HepG2 (cell line): Measurements from ENCODE around the gene TMIGD3. TPM values are rescaled to one million over a fixed set of nuclear protein-coding genes. Genes with fewer than 3 reads are reported as not detected.
A peak's percentile ranks its signal among the peaks of the same experiment; 100 is the strongest.

Experiments used
- ARNT ChIP-seq: fragments of 450-650 bp; IDR thresholded peaks from 2 replicates; pipeline ENCODE4 v1.6.1; 2017
- CENPT ChIP-seq: sonication (generic); formaldehyde crosslinking; IDR thresholded peaks from 2 replicates; pipeline ENCODE4 v1.8.0; 2022; ENCODE audit warnings: low read depth, mild to moderate bottlenecking, moderate library complexity, missing genetic modification reagents
- HNRNPH1 ChIP-seq: fragments of 200-400 bp; formaldehyde crosslinking; optimal IDR thresholded peaks from 2 replicates; pipeline ENCODE3; 2017; ENCODE audit warnings: mild to moderate bottlenecking, low read depth, low read length
- KDM3A ChIP-seq: IDR thresholded peaks from 2 replicates; pipeline ENCODE4 v1.6.1; 2018; ENCODE audit warnings: low read depth, missing compliant biosample characterization
- LRRFIP1 ChIP-seq: sonication (generic); formaldehyde crosslinking; conservative IDR thresholded peaks from 2 replicates; pipeline ENCODE4 v1.4.0; 2020; ENCODE audit warnings: missing genetic modification reagents
- MTF2 ChIP-seq: sonication (generic); formaldehyde crosslinking; IDR thresholded peaks from 2 replicates; pipeline ENCODE4 v1.5.0; 2020; ENCODE audit warnings: missing genetic modification reagents, borderline replicate concordance
- NR1H2 ChIP-seq: sonication (generic); formaldehyde crosslinking; IDR thresholded peaks from 2 replicates; pipeline ENCODE4 v1.8.1; 2022; ENCODE audit warnings: low read depth, missing genetic modification reagents, borderline replicate concordance
- NR2C2 ChIP-seq: sonication (generic); formaldehyde crosslinking; IDR thresholded peaks from 2 replicates; pipeline ENCODE4 v1.4.0; 2020; ENCODE audit warnings: missing genetic modification reagents, mild to moderate bottlenecking, moderate library complexity, borderline replicate concordance
- POGZ ChIP-seq: sonication (generic); formaldehyde crosslinking; IDR thresholded peaks from 2 replicates; pipeline ENCODE4 v1.4.0; 2020; ENCODE audit warnings: mild to moderate bottlenecking, missing genetic modification reagents
- REL ChIP-seq: sonication (generic); formaldehyde crosslinking; conservative IDR thresholded peaks from 2 replicates; pipeline ENCODE4 v1.8.0; 2022; ENCODE audit warnings: mild to moderate bottlenecking, missing genetic modification reagents, moderate library complexity
- SIX1 ChIP-seq: sonication (generic); formaldehyde crosslinking; IDR thresholded peaks from 2 replicates; pipeline ENCODE4 v1.4.0; 2020; ENCODE audit warnings: missing genetic modification reagents, borderline replicate concordance
- ZFAT ChIP-seq: sonication (generic); formaldehyde crosslinking; conservative IDR thresholded peaks from 2 replicates; pipeline ENCODE4 v1.8.1; 2023; ENCODE audit warnings: missing genetic modification reagents, inconsistent platforms
- ZNF207 ChIP-seq: fragments of 450-650 bp; IDR thresholded peaks from 2 replicates; pipeline ENCODE4 v1.6.1; 2016; ENCODE audit warnings: antibody characterized with exemption, borderline replicate concordance
- ZNF235 ChIP-seq: sonication (generic); formaldehyde crosslinking; IDR thresholded peaks from 2 replicates; pipeline ENCODE4 v1.8.1; 2023; ENCODE audit warnings: mild to moderate bottlenecking, missing genetic modification reagents, borderline replicate concordance
- ZNF382 ChIP-seq: sonication (generic); formaldehyde crosslinking; IDR thresholded peaks from 2 replicates; pipeline ENCODE4 v1.5.0; 2020; ENCODE audit warnings: missing genetic modification reagents, mild to moderate bottlenecking, borderline replicate concordance
- ZNF383 ChIP-seq: sonication (generic); formaldehyde crosslinking; IDR thresholded peaks from 2 replicates; pipeline ENCODE4 v1.4.0; 2020; ENCODE audit warnings: missing genetic modification reagents, mild to moderate bottlenecking, borderline replicate concordance
- ZNF44 ChIP-seq: sonication (generic); formaldehyde crosslinking; IDR thresholded peaks from 2 replicates; pipeline ENCODE4 v1.5.1; 2020; ENCODE audit warnings: mild to moderate bottlenecking, missing genetic modification reagents
- ZNF564 ChIP-seq: sonication (generic); formaldehyde crosslinking; IDR thresholded peaks from 2 replicates; pipeline ENCODE4 v1.8.1; 2023; ENCODE audit warnings: mild to moderate bottlenecking, missing genetic modification reagents
- ZNF616 ChIP-seq: sonication (generic); formaldehyde crosslinking; IDR thresholded peaks from 2 replicates; pipeline ENCODE4 v1.5.0; 2020; ENCODE audit warnings: low read depth, mild to moderate bottlenecking, missing genetic modification reagents
- ZNF768 ChIP-seq: sonication (generic); formaldehyde crosslinking; IDR thresholded peaks from 2 replicates; pipeline ENCODE4 v1.4.0; 2020; ENCODE audit warnings: missing genetic modification reagents
- polyA plus RNA-seq, 8 experiments: library from polyadenylated mRNA; depleted of rRNA in 3 of 8; stranded (reverse) in 7 of 8; unstranded in 1 of 8; fragments of >200 nt; fragmentation: Illumina TruSeq in 4 of 8; extraction: Trizol in 4 of 8; gene quantifications; 2 replicates each; pipeline versions ENCODE4 v1.2.1 to v1.2.3, GENCODE V29; 2011 to 2016; ENCODE audit warnings: low read depth in 4 of 8, missing spikeins in 1 of 8, mixed read lengths in 1 of 8; ENCODE audit not compliant: insufficient read depth in 1 of 8
- total RNA-seq, 5 experiments: library from RNA; depleted of rRNA; stranded (reverse); fragments of >200 nt; fragmentation: Illumina TruSeq; extraction: Trizol; gene quantifications; 2 replicates each; pipeline ENCODE4 v1.2.3, GENCODE V29; 2016; ENCODE audit warnings: low read depth in 1 of 5
- TF ChIP-seq, protein P1 (sequence below): IDR thresholded peaks from 2 replicates; pipeline ENCODE4 v1.6.1; 2016; ENCODE audit warnings: missing genetic modification reagents, missing compliant biosample characterization
- TF ChIP-seq, protein P2 (sequence below): sonication (generic); formaldehyde crosslinking; IDR thresholded peaks from 2 replicates; pipeline ENCODE4 v1.4.0; 2020; ENCODE audit warnings: missing genetic modification reagents, borderline replicate concordance
- TF ChIP-seq, protein P3 (sequence below): sonication (generic); formaldehyde crosslinking; IDR thresholded peaks from 2 replicates; pipeline ENCODE4 v1.4.0; 2020; ENCODE audit warnings: missing genetic modification reagents

TMIGD3 gene
- total and polyA plus RNA-seq, 2 of the 13 experiments (the other 11 are each of a cell fraction or from before 2014, with no cell fraction given), result not detected

DNA sequence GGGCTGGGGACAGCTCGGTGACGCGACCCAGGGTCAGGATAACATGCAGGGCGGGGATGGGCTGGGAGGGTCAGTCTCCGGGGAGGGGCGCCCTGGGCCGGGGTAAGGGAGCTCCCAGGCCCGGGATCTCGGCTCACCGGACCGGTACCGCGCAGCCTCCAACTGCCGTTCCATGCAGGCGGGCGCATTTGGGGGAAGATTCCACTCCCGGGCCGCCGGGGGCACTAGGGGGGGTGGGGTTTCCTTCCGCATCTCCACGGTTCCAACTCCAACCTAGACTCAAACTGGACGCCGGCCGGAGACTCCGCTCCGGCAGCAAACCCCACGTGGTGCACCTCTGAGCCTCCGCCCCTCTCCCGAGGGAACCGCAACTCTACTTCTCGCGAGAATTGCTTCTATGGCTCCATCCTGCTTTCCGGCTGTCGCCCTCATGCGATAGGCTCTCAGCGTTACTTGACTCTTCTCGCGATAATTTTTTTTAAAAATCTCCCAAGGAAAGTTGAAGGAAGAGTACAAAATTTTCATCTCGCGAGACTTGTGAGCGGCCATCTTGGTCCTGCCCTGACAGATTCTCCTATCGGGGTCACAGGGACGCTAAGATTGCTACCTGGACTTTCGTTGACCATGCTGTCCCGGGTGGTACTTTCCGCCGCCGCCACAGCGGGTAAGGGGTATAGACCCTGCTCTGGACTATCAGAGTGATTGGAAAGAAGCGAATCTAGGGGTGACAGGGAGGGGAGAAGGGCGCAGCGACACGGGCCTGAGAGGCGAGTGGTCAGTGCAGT lies 54.3 kb downstream of the TMIGD3 start, which contains the start of the genes ATP5PB and WDR77 (continued):
- TF ChIP-seq ZFAT (CRISPR knock-in tag), result no peak
- no peak for TF ChIP-seq NR1H2 (CRISPR knock-in tag)
- TF ChIP-seq POGZ (CRISPR knock-in tag), result peak; percentile 89
- TF ChIP-seq REL (CRISPR knock-in tag), result no peak
- TF ChIP-seq, protein P1, sequence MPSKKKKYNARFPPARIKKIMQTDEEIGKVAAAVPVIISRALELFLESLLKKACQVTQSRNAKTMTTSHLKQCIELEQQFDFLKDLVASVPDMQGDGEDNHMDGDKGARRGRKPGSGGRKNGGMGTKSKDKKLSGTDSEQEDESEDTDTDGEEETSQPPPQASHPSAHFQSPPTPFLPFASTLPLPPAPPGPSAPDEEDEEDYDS (CRISPR knock-in tag), result peak; percentile 75
- TF ChIP-seq ZNF382 (CRISPR knock-in tag), result no peak
- TF ChIP-seq MTF2, result no peak
- peak; percentile 62 for TF ChIP-seq HNRNPH1
- TF ChIP-seq, protein P2, sequence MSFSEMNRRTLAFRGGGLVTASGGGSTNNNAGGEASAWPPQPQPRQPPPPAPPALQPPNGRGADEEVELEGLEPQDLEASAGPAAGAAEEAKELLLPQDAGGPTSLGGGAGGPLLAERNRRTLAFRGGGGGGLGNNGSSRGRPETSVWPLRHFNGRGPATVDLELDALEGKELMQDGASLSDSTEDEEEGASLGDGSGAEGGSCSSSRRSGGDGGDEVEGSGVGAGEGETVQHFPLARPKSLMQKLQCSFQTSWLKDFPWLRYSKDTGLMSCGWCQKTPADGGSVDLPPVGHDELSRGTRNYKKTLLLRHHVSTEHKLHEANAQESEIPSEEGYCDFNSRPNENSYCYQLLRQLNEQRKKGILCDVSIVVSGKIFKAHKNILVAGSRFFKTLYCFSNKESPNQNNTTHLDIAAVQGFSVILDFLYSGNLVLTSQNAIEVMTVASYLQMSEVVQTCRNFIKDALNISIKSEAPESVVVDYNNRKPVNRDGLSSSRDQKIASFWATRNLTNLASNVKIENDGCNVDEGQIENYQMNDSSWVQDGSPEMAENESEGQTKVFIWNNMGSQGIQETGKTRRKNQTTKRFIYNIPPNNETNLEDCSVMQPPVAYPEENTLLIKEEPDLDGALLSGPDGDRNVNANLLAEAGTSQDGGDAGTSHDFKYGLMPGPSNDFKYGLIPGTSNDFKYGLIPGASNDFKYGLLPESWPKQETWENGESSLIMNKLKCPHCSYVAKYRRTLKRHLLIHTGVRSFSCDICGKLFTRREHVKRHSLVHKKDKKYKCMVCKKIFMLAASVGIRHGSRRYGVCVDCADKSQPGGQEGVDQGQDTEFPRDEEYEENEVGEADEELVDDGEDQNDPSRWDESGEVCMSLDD (CRISPR knock-in tag), result 0 out of 2 replicates have a peak, but pooled peaks have one; percentile 33
- TF ChIP-seq, protein P3, sequence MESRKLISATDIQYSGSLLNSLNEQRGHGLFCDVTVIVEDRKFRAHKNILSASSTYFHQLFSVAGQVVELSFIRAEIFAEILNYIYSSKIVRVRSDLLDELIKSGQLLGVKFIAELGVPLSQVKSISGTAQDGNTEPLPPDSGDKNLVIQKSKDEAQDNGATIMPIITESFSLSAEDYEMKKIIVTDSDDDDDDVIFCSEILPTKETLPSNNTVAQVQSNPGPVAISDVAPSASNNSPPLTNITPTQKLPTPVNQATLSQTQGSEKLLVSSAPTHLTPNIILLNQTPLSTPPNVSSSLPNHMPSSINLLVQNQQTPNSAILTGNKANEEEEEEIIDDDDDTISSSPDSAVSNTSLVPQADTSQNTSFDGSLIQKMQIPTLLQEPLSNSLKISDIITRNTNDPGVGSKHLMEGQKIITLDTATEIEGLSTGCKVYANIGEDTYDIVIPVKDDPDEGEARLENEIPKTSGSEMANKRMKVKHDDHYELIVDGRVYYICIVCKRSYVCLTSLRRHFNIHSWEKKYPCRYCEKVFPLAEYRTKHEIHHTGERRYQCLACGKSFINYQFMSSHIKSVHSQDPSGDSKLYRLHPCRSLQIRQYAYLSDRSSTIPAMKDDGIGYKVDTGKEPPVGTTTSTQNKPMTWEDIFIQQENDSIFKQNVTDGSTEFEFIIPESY (CRISPR knock-in tag), result 0 out of 2 replicates have a peak, but pooled peaks have one; percentile 9
- TF ChIP-seq ARNT, result no peak
- no peak for TF ChIP-seq ZNF616 (CRISPR knock-in tag)
- TF ChIP-seq KDM3A (CRISPR knock-in tag), result no peak
- TF ChIP-seq ZNF768 (CRISPR knock-in tag), result no peak
- no peak for TF ChIP-seq ZNF383 (CRISPR knock-in tag)
- peak; percentile 71 for TF ChIP-seq NR2C2 (CRISPR knock-in tag)
- TF ChIP-seq ZNF207, result no peak
- TF ChIP-seq ZNF564 (CRISPR knock-in tag), result no peak
- TF ChIP-seq ZNF235 (CRISPR knock-in tag), result no peak
- TF ChIP-seq SIX1, result no peak; the same call in 1 of the 2 replicates
- no peak for TF ChIP-seq ZNF44 (CRISPR knock-in tag)
- TF ChIP-seq CENPT (CRISPR knock-in tag), result no peak
- TF ChIP-seq LRRFIP1 (CRISPR knock-in tag), result no peak
